Dermis microvascular lymphatic vessel endothelial cell (primary cell): ENCODE results near the gene DNMT3A. TPM values are rescaled to one million over a fixed set of nuclear protein-coding genes. Genes with fewer than 3 reads are reported as not detected.
"Not testable (repeated sequence)": the region's sequence is repeated elsewhere in the genome, so short reads cannot be mapped to it uniquely, and the experiment has no call there.

Source experiments
- DNase-seq, 2 donors: peaks; one replicate each; pipeline versions ENCODE4 v3.0.0 to v3.0.0-alpha.2; 2010; ENCODE audit warnings: low read depth in 2 of 2
- total RNA-seq: library from RNA; depleted of rRNA; stranded (reverse); fragments of >200 nt; gene quantifications from 2 replicates; pipeline ENCODE4 v1.2.1, GENCODE V29; 2014

The DNMT3A gene
- total RNA-seq, 1 donor from 2014 or later, result 23.6 TPM

- DNase-seq, result peak; percentile 58 to 59
Observed at GRCh38 chr2:25286025-25286400, 55.7 kb downstream of the DNMT3A start.

GRCh38 chr2:25285265-25286024 is 56.3 kb downstream of the DNMT3A start:
- DNase-seq, result no peak

GRCh38 chr2:25284756-25285155 is 57.0 kb downstream of the DNMT3A start:
- DNase-seq, result no peak

GRCh38 chr2:25283921-25284320 is 57.8 kb downstream of the DNMT3A start:
- DNase-seq, result no peak

- DNase-seq, result no peak
Observed at GRCh38 chr2:25281941-25282340, 59.8 kb downstream of the DNMT3A start.

GRCh38 chr2:25281522-25281921 is 60.2 kb downstream of the DNMT3A start:
- peak; percentile 16 to 48 for DNase-seq

GRCh38 chr2:25280051-25280687 is 61.6 kb downstream of the DNMT3A start:
- DNase-seq, result no peak

- DNase-seq, result peak in 1 of 2 donors; percentile 43
Observed at GRCh38 chr2:25279091-25279651, 62.6 kb downstream of the DNMT3A start.

- DNase-seq, result peak; percentile 37 to 64
Observed at GRCh38 chr2:25276569-25277465, 64.9 kb downstream of the DNMT3A start.

GRCh38 chr2:25275575-25275965 is 66.2 kb downstream of the DNMT3A start:
- DNase-seq, result no peak

- DNase-seq, result peak in 1 of 2 donors; percentile 21
Observed at GRCh38 chr2:25274868-25275574, 66.7 kb downstream of the DNMT3A start.

- DNase-seq, result no peak
Observed at GRCh38 chr2:25273985-25274535, 67.7 kb downstream of the DNMT3A start.

- DNase-seq, result not testable (repeated sequence)
Observed at GRCh38 chr2:25272705-25273104, 69.0 kb downstream of the DNMT3A start.

GRCh38 chr2:25270061-25270460 is 71.7 kb downstream of the DNMT3A start:
- no peak for DNase-seq

- DNase-seq, result no peak
Observed at GRCh38 chr2:25269233-25269632, 72.5 kb downstream of the DNMT3A start.

GRCh38 chr2:25268139-25268538 is 73.6 kb downstream of the DNMT3A start:
- DNase-seq, result peak in 1 of 2 donors; percentile 24

GRCh38 chr2:25266399-25266798 is 75.3 kb downstream of the DNMT3A start:
- DNase-seq, result no peak

GRCh38 chr2:25265802-25266201 is 75.9 kb downstream of the DNMT3A start:
- no peak for DNase-seq

GRCh38 chr2:25265001-25265400 is 76.7 kb downstream of the DNMT3A start:
- DNase-seq, result no peak

- no peak for DNase-seq
Observed at GRCh38 chr2:25262288-25262687, 79.4 kb downstream of the DNMT3A start.

GRCh38 chr2:25259737-25260124 is 82.0 kb downstream of the DNMT3A start:
- no peak for DNase-seq
